NCI-H146 (cell line): ENCODE measurements around the gene GABBR1.

Experiments
- DNase-seq: peaks from one replicate; lab custom pipeline; 2025; lab: John Stamatoyannopoulos, UW

GABBR1 gene

GRCh38 chr6:29653452-29654038 is 20.6 kb upstream of the GABBR1 start:
- DNase-seq: peak; percentile 86

- no peak for DNase-seq
Observed at GRCh38 chr6:29652198-29652584, 19.2 kb upstream of the GABBR1 start.

- DNase-seq: peak; percentile 44
Observed at GRCh38 chr6:29651413-29652197, 18.6 kb upstream of the GABBR1 start.

DNA sequence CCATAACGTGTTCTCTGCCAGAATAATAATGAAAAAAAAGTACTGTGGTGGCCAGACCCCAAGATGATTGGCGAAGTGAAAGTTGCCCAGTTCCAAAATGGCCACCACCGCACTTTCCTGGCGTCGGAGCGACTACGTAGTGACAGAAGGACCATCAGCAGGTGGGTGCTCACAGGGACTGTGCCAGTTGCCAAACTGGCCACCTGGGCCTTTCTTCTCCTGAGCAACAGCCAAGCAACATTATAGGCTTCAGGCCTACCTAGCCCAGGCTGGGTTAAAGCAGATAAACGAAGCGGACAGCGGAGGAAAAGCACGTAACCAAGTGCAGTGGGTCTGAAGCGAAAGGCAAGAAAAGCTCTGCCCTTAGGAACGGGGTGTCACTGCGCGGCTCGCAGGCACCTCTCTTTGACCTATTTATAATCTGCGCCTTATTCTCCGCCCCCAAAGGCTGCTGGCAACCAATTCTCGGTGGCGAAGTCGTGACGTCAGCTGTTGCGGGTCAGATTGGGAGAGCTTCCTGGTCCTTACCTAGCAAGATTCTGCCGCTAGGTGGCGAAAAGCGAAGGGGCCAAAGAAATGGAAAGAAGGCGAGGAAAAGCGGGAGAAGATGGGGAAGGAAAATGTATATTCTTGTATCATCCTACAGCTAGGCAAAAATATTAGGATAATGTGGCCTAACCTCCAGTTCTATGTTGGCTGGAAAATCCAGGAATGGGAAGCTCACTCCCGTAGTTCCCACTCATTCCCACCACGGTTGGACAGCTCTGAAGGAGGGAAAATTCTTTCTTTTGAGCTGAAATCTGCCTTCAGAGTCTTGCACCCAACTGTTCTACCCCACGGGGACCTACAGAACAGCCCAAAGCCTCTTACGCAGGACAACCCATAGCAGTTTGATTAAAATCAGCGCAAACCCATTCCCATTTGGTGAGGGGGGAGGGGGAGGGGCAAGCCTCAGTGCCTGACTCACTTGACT is 17.0 kb upstream of the GABBR1 start:
- DNase-seq: peak; percentile 97

DNA sequence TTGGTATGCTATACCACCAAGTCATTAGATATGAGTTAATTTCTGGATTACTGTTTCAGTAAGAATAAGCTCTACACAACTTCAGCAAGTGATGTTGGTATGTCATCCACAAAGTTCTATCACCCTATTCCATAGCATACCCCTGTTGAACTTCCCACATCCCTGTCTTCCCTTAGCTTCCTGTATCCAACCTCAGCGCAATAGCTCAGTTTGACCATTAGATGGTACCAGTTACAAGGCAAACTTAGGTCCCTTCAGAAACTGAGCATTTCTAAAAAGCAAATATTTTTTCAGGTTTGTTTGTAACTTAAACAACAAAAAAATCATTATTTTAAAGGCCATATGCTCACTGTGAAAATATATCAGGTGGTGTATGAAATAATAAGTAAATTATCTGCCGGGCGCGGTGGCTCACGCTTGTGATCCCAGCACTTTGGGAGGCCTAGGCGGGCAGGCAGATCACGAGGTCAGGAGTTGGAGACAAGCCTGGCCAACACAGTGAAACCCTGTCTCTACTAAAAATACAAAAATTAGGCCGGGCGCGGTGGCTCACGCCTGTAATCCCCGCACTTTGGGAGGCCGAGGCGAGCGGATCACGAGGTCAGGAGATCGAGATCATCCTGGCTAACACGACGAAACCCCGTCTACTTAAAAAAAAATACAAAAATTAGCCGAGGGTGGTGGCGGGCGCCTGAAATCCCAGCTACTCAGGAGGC is 15.1 kb upstream of the GABBR1 start:
- DNase-seq: peak; percentile 44

- DNase-seq: no peak
Observed at GRCh38 chr6:29641430-29642148, 8.6 kb upstream of the GABBR1 start.

DNA sequence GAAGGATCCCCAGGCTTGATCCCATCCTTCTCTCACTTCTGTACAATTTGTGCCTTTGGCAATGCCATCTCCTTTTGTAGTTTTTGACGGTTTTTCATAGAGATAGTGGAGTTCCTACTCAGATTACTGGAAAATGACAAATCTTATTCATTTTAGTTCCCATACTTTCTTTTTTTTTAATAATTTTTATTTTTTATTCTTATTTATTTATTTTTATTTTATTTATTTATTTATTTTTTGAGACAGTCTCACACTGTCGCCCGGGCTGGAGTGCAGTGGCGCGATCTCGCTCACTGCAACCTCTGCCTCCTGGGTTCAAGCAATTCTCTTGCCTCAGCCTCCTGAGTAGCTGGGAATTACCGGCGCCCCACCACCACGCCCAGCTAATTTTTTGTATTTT is 4.3 kb upstream of the GABBR1 start:
- DNase-seq: no peak

DNA sequence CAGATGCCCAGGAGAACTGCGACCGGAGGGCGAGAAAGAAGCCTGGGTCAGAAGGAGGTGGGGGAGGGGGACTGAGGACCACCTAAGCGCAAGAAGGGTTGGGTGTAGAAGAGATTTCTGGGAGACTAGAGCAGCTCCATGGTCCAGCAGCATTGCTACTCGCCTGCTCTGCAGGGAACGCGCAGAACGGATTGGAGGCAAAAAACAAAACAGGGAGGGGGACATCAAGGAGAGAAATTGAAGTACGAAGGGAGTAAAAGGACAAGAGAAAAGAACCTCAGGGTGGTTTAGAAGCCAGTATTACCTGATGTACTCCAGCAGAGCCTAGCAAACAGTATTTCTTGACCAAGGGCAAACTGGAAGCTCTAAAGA is 537 bp upstream of the GABBR1 start:
- DNase-seq: peak; percentile 70

DNA sequence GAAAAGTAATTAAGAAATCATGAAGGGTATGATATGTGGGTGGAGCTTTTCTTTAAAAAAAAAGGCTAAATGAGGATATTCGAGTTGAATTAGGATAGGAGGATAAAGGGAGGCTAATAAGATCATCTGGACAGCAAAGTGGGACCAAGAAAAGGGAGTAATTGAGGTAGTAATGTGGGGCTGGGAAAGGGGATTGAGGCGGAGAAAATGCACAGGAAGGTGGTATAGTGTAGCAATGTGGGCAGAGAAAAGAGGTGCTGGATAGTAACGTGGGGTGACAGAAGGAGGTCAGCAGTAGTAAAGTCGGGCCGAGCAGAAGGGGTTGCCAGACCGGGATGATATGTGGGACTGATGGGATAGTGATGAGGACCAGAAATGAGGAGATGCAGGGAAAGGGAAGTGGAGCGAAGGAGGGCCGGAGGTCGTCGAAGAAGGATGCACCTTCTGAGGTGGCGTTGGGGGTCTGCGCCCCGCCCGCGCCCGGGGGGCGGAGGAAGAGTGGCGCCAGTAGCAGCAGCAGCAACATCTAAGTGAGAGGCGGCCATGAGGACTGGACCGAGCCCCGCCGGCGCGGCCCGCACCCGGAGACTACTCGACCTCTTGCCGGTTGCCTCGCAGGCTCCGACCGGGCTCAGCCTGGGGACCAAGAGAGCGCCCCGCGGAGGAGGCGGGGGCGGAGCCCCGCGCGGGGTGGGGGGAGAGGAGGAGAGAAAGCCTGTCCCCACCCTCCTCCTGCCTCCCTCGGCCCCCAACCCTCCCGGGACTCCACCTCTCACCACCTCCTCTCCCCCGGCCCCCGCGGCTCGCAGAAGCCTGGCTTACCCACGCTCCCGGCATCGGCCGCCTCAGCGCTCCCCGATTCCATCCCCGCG is 887 bp downstream of the GABBR1 start:
- peak; percentile 87 for DNase-seq

GRCh38 chr6:29631209-29631810 is 1.7 kb downstream of the GABBR1 start:
- no peak for DNase-seq

GRCh38 chr6:29630315-29630714 is 2.7 kb downstream of the GABBR1 start:
- DNase-seq: no peak

GRCh38 chr6:29629571-29629970 is 3.4 kb downstream of the GABBR1 start:
- DNase-seq: no peak

- DNase-seq: peak; percentile 89
Observed at GRCh38 chr6:29628419-29629281, 4.3 kb downstream of the GABBR1 start.

DNA sequence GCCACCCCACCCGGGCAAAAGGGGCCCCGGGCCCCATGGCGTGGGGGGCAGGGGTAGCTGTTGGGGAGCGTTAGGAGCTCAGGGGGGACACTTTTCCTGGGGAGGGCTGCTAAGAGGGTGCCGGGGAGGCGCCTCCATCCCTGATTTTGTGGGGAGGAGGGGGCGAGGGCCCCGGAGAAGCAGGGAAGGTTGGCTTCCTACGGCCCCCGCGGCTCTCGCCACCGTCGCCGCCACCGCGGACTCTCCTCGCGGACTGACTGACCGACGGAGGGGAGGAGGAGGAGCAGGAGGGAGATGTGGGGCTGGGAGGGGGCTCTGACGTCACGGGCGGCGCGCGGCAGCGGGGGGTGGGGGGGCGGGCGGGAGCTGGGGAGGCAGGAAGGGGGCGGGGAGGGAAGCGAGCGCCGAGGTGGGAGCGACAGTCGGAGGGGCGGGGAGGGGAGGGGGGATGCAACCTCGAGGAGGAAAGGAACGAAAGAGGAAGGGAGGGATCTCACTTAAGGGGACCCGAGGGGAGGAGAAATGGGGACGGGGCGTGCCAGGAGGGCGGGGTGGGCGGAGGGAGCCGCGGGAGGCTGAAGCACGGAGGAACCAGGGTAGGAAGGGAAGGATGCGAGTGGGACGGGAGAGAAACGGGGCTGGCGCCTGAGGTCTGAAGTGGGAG is 5.1 kb downstream of the GABBR1 start:
- peak; percentile 88 for DNase-seq

GRCh38 chr6:29626948-29627754 is 5.8 kb downstream of the GABBR1 start:
- no peak for DNase-seq

DNA sequence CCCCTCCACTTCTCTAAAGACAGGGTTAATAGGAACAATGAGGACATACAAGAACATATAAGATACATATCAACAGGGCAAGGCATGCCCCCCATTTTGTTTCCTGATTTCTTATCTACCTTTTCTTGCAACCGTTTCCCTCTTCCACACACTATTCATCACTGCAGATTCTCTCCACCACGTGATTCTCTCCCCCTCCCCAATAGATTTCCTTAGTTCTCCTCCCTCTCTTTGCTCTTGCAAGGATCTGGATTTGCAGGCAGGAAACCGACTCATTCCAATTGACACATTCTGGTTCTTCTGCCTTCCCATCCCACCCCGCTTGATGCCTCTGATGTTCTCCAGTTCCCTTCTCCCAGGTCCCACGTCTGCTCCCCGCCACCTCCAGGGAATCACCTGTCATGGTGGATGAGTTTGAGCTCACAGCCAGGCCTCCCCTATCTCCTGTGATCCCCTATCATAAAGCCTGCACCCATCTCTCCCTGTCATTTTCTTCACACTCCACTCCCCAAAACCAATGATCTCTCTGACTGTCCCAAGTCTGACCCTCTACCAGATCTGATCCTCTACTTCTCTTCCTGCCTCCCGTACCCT is 7.5 kb downstream of the GABBR1 start:
- DNase-seq: no peak

DNA sequence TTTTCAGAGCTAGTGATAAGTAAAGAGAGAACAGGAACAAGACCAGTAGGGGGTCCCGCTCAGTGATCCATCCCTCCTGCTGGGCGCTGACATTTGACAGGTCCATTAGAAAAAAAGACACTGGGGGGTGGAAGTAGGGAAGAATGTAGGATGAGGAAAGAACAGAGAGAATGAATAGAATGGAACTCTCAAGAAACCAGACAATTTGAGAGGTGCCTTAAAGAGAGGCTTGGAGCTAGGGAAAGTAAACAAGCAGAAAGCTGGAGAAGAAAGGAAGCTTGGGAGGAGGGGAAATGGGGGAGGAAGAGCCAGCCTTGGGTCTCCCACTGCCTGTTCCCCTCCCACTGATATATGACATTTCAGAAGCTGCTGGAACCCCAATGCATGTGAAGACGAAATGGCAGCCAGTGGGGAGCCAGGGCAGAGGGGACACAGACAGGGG is 8.4 kb downstream of the GABBR1 start:
- peak; percentile 86 for DNase-seq
